HepG2 (cell line): Measurements from ENCODE around the gene ATP5PB. TPM values are rescaled to one million over a fixed set of nuclear protein-coding genes. Genes with fewer than 3 reads are reported as not detected.

ENCODE experiments used
- ADNP ChIP-seq: sonication (generic); formaldehyde crosslinking; IDR thresholded peaks from 2 replicates; pipeline ENCODE4 v1.4.0; 2020; ENCODE audit warnings: missing genetic modification reagents
- KLF15 ChIP-seq: sonication (generic); formaldehyde crosslinking; IDR thresholded peaks from 2 replicates; pipeline ENCODE4 v1.8.1; 2023; ENCODE audit warnings: borderline replicate concordance, mild to moderate bottlenecking, inconsistent platforms, missing genetic modification reagents, mixed read lengths
- NFKB2 ChIP-seq: sonication (generic); formaldehyde crosslinking; IDR thresholded peaks from 2 replicates; pipeline ENCODE4 v1.4.0; 2020; ENCODE audit warnings: missing genetic modification reagents, borderline replicate concordance
- REPIN1 ChIP-seq: sonication (generic); formaldehyde crosslinking; IDR thresholded peaks from 2 replicates; pipeline ENCODE4 v1.8.0; 2022; ENCODE audit warnings: missing genetic modification reagents, low read depth, mild to moderate bottlenecking, borderline replicate concordance
- SALL2 ChIP-seq: sonication (generic); formaldehyde crosslinking; IDR thresholded peaks from 2 replicates; pipeline ENCODE4 v1.8.1; 2023; ENCODE audit warnings: mild to moderate bottlenecking, missing genetic modification reagents, inconsistent platforms
- ZNF17 ChIP-seq: sonication (generic); formaldehyde crosslinking; IDR thresholded peaks from 2 replicates; pipeline ENCODE4 v1.5.0; 2020; ENCODE audit warnings: mild to moderate bottlenecking, missing genetic modification reagents
- ZNF543 ChIP-seq: sonication (generic); formaldehyde crosslinking; IDR thresholded peaks from 2 replicates; pipeline ENCODE4 v1.4.0; 2020; ENCODE audit warnings: mild to moderate bottlenecking, missing genetic modification reagents
- ZNF660 ChIP-seq: sonication (generic); formaldehyde crosslinking; IDR thresholded peaks from 2 replicates; pipeline ENCODE4 v1.5.1; 2020; ENCODE audit warnings: mild to moderate bottlenecking, low read depth, missing genetic modification reagents, borderline replicate concordance
- ZNF788 ChIP-seq: sonication (generic); formaldehyde crosslinking; IDR thresholded peaks from 2 replicates; pipeline ENCODE4 v1.5.0; 2020; ENCODE audit warnings: mild to moderate bottlenecking, missing genetic modification reagents, borderline replicate concordance
- polyA plus RNA-seq, 8 experiments: library from polyadenylated mRNA; depleted of rRNA in 3 of 8; stranded (reverse) in 7 of 8; unstranded in 1 of 8; fragments of >200 nt; fragmentation: Illumina TruSeq in 4 of 8; extraction: Trizol in 4 of 8; gene quantifications; 2 replicates each; pipeline versions ENCODE4 v1.2.1 to v1.2.3, GENCODE V29; 2011 to 2016; ENCODE audit warnings: low read depth in 4 of 8, missing spikeins in 1 of 8, mixed read lengths in 1 of 8; ENCODE audit not compliant: insufficient read depth in 1 of 8
- total RNA-seq, 5 experiments: library from RNA; depleted of rRNA; stranded (reverse); fragments of >200 nt; fragmentation: Illumina TruSeq; extraction: Trizol; gene quantifications; 2 replicates each; pipeline ENCODE4 v1.2.3, GENCODE V29; 2016; ENCODE audit warnings: low read depth in 1 of 5
- TF ChIP-seq, protein P1 (sequence below): sonication (generic); formaldehyde crosslinking; IDR thresholded peaks from 2 replicates; pipeline ENCODE4 v1.4.0; 2020; ENCODE audit warnings: mild to moderate bottlenecking, missing genetic modification reagents, borderline replicate concordance
- TF ChIP-seq, protein P2 (sequence below): sonication (generic); formaldehyde crosslinking; IDR thresholded peaks from 2 replicates; pipeline ENCODE4 v1.5.0; 2020; ENCODE audit warnings: mild to moderate bottlenecking, missing genetic modification reagents, borderline replicate concordance
- TF ChIP-seq, protein P3 (sequence below): sonication (generic); formaldehyde crosslinking; IDR thresholded peaks from 2 replicates; pipeline ENCODE4 v1.5.1; 2020; ENCODE audit warnings: missing genetic modification reagents, mild to moderate bottlenecking, borderline replicate concordance
- TF ChIP-seq, protein P4 (sequence below): sonication (generic); formaldehyde crosslinking; IDR thresholded peaks from 2 replicates; pipeline ENCODE4 v1.5.1; 2020; ENCODE audit warnings: mild to moderate bottlenecking, missing genetic modification reagents

The ATP5PB gene
- total and polyA plus RNA-seq, 2 of the 13 experiments (the other 11 are each of a cell fraction or from before 2014, with no cell fraction given) = 297 to 541 TPM

DNA sequence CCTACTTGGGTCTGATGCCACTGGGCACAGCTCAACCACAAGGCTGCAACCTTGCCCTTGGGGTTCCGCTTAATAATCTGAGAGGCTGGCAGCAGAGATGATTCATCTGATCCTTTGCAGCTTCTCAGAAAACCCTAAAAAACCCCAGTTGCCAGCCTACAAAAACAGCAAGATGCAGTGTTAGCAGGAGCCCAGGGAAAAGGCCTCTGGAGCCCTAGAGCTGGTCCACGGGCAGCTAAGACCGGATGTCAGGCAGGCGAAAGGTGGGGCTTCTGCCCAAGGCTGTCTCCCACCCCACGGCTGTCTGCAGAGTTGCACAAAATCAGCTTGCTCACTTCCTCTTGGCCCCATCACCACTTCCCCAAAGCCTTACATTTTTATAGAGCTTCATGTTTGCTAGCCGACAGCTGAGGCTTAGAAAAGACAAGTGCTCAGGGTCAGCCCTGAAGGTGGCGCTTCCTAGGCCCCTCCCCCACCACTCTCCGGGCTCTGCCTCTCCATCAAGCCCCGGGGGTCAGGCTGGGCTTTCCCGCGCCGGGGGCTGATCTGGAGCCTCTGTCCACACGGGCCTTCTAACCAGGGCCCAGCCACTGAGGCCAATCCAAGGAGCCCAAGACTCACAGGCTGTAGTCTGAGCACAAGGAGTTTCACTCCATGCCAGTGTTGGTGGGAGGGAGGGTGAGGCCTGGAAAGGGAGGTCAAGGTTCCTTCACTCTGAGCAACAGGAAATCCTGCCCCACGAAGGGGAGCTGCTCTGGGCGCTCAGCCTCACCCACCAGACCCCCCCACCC lies 58.3 kb downstream of the ATP5PB start (continued):
- TF ChIP-seq, protein P1, sequence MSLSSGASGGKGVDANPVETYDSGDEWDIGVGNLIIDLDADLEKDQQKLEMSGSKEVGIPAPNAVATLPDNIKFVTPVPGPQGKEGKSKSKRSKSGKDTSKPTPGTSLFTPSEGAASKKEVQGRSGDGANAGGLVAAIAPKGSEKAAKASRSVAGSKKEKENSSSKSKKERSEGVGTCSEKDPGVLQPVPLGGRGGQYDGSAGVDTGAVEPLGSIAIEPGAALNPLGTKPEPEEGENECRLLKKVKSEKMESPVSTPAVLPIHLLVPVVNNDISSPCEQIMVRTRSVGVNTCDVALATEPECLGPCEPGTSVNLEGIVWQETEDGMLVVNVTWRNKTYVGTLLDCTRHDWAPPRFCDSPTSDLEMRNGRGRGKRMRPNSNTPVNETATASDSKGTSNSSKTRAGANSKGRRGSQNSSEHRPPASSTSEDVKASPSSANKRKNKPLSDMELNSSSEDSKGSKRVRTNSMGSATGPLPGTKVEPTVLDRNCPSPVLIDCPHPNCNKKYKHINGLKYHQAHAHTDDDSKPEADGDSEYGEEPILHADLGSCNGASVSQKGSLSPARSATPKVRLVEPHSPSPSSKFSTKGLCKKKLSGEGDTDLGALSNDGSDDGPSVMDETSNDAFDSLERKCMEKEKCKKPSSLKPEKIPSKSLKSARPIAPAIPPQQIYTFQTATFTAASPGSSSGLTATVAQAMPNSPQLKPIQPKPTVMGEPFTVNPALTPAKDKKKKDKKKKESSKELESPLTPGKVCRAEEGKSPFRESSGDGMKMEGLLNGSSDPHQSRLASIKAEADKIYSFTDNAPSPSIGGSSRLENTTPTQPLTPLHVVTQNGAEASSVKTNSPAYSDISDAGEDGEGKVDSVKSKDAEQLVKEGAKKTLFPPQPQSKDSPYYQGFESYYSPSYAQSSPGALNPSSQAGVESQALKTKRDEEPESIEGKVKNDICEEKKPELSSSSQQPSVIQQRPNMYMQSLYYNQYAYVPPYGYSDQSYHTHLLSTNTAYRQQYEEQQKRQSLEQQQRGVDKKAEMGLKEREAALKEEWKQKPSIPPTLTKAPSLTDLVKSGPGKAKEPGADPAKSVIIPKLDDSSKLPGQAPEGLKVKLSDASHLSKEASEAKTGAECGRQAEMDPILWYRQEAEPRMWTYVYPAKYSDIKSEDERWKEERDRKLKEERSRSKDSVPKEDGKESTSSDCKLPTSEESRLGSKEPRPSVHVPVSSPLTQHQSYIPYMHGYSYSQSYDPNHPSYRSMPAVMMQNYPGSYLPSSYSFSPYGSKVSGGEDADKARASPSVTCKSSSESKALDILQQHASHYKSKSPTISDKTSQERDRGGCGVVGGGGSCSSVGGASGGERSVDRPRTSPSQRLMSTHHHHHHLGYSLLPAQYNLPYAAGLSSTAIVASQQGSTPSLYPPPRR (CRISPR knock-in tag) = no peak
- TF ChIP-seq, protein P2, sequence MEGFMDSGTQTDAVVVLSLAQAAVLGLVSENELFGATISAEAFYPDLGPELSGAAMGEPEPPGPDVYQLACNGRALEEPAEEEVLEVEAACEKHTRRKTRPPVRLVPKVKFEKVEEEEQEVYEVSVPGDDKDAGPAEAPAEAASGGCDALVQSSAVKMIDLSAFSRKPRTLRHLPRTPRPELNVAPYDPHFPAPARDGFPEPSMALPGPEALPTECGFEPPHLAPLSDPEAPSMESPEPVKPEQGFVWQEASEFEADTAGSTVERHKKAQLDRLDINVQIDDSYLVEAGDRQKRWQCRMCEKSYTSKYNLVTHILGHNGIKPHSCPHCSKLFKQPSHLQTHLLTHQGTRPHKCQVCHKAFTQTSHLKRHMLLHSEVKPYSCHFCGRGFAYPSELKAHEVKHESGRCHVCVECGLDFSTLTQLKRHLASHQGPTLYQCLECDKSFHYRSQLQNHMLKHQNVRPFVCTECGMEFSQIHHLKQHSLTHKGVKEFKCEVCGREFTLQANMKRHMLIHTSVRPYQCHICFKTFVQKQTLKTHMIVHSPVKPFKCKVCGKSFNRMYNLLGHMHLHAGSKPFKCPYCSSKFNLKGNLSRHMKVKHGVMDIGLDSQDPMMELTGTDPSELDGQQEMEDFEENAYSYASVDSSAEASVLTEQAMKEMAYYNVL (CRISPR knock-in tag) = peak; percentile 71; the same call in 1 of the 2 replicates
- TF ChIP-seq REPIN1 (0 out of 2 replicates have a peak, but pooled peaks have one; percentile 61), KLF15 (CRISPR knock-in tag) (no peak), ZNF788 (peak; percentile 55; the same call in 1 of the 2 replicates), ZNF660 (CRISPR knock-in tag) (no peak), ZNF543 (CRISPR knock-in tag) (no peak), NFKB2 (peak; percentile 21; the same call in 1 of the 2 replicates), SALL2 (CRISPR knock-in tag) (0 out of 2 replicates have a peak, but pooled peaks have one; percentile 81), ZNF17 (CRISPR knock-in tag) (no peak), ADNP (CRISPR knock-in tag) (no peak)
- TF ChIP-seq, protein P3, sequence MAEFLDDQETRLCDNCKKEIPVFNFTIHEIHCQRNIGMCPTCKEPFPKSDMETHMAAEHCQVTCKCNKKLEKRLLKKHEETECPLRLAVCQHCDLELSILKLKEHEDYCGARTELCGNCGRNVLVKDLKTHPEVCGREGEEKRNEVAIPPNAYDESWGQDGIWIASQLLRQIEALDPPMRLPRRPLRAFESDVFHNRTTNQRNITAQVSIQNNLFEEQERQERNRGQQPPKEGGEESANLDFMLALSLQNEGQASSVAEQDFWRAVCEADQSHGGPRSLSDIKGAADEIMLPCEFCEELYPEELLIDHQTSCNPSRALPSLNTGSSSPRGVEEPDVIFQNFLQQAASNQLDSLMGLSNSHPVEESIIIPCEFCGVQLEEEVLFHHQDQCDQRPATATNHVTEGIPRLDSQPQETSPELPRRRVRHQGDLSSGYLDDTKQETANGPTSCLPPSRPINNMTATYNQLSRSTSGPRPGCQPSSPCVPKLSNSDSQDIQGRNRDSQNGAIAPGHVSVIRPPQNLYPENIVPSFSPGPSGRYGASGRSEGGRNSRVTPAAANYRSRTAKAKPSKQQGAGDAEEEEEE (CRISPR knock-in tag) = no peak
- TF ChIP-seq, protein P4, sequence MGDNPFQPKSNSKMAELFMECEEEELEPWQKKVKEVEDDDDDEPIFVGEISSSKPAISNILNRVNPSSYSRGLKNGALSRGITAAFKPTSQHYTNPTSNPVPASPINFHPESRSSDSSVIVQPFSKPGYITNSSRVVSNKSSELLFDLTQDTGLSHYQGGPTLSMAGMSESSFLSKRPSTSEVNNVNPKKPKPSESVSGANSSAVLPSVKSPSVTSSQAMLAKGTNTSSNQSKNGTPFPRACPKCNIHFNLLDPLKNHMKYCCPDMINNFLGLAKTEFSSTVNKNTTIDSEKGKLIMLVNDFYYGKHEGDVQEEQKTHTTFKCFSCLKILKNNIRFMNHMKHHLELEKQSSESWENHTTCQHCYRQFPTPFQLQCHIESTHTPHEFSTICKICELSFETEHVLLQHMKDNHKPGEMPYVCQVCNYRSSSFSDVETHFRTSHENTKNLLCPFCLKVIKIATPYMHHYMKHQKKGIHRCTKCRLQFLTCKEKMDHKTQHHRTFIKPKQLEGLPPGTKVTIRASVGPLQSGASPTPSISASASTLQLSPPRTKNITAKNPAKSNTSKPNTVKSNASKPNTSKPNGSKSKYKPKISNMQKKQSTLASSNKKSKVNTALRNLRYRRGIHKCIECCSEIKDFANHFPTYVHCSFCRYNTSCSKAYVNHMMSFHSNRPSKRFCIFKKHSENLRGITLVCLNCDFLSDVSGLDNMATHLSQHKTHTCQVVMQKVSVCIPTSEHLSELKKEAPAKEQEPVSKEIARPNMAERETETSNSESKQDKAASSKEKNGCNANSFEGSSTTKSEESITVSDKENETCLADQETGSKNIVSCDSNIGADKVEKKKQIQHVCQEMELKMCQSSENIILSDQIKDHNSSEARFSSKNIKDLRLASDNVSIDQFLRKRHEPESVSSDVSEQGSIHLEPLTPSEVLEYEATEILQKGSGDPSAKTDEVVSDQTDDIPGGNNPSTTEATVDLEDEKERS (CRISPR knock-in tag) = peak; percentile 84
